A549 (cell line): ENCODE data around the gene IMP3. TPM values are rescaled to one million over a fixed set of nuclear protein-coding genes. Genes with fewer than 3 reads are reported as not detected.

ENCODE experiments used
- ATAC-seq, 2 experiments: fragments of 200-7000 bp in 1 of 2; fragments of >200 bp in 1 of 2; cut with Nextera tagmentation in 1 of 2; cut with Tn5 transposase in 1 of 2; 3 replicates each; pipeline versions ENCODE4 v1.8.0 to v1.9.1; 2018 to 2020; ENCODE audit warnings: mild to moderate bottlenecking in 1 of 2, moderate library complexity in 1 of 2
- CTCF ChIA-PET: fragments of 300-600 bp; sonication (Branson Sonifier 250); formaldehyde crosslinking; extraction: SDS; loops from one replicate; lab custom pipeline; 2021; ENCODE audit warnings: antibody characterized with exemption, inconsistent platforms; lab: Yijun Ruan, JAX
- POLR2A ChIA-PET: fragments of 350-600 bp; formaldehyde crosslinking; extraction: SDS; loops from one replicate; lab custom pipeline; 2021; ENCODE audit warnings: antibody characterized with exemption, inconsistent platforms; lab: Yijun Ruan, JAX
- DNase-seq, 2 experiments: peaks; one replicate each; pipeline versions ENCODE4 v3.0.0 to v3.0.0-alpha.2; 2011 to 2016; ENCODE audit warnings: low read depth in 1 of 2, low spot score in 1 of 2
- FAIRE-seq: peaks from 2 replicates; lab custom pipeline; 2011; peaks lifted over from hg19 to GRCh38; lab: Jason Lieb, UNC
- H3K27ac ChIP-seq, 2 experiments: fragments of >200 bp; sonication (Bioruptor Twin); formaldehyde crosslinking; 3 replicates each; pipeline ENCODE4 v1.5.1; 2016 to 2017
- H3K4me1 ChIP-seq: fragments of >200 bp; sonication (Bioruptor Twin); formaldehyde crosslinking; 3 replicates; pipeline ENCODE4 v1.6.1; 2016
- H3K4me2 ChIP-seq: fragments of >200 bp; sonication (Bioruptor Twin); formaldehyde crosslinking; 3 replicates; pipeline ENCODE4 v1.6.1; 2016
- H3K4me3 ChIP-seq: fragments of >200 bp; sonication (Bioruptor Twin); formaldehyde crosslinking; 3 replicates; pipeline ENCODE4 v1.5.1; 2016
- H3K9me3 ChIP-seq: fragments of >200 bp; sonication (Bioruptor Twin); formaldehyde crosslinking; 3 replicates; pipeline ENCODE4 v1.6.1; 2016
- BHLHE40 ChIP-seq: IDR thresholded peaks from 2 replicates; pipeline ENCODE4 v1.6.1; 2012; ENCODE audit warnings: low read depth, low read length, inconsistent platforms
- CEBPB ChIP-seq, 2 experiments: fragments of >200 bp in 1 of 2; sonication (Bioruptor Twin) in 1 of 2; formaldehyde crosslinking in 1 of 2; IDR thresholded peaks; 2 replicates each; pipeline ENCODE4 v1.6.1; 2012 to 2016
- CHD2 ChIP-seq: fragments of 150-350 bp; IDR thresholded peaks from 2 replicates; pipeline ENCODE4 v1.6.1; 2014; ENCODE audit warnings: low read length; ENCODE audit not compliant: partially characterized antibody
- CHD4 ChIP-seq: fragments of 200-600 bp; sonication (generic); IDR thresholded peaks from 2 replicates; pipeline ENCODE4 v1.6.1; 2016; ENCODE audit warnings: antibody characterized with exemption, mild to moderate bottlenecking, borderline replicate concordance
- EHF ChIP-seq: fragments of 250-450 bp; sonication (Bioruptor Pico); IDR thresholded peaks from 2 replicates; pipeline ENCODE4 v1.5.0; 2020; ENCODE audit warnings: mild to moderate bottlenecking
- EHMT2 ChIP-seq: fragments of 200-600 bp; sonication (generic); IDR thresholded peaks from 2 replicates; pipeline ENCODE4 v1.6.1; 2016; ENCODE audit warnings: antibody characterized with exemption, low read depth, mild to moderate bottlenecking, moderate library complexity
- EP300 ChIP-seq, 2 experiments: fragments of >200 bp; sonication (Bioruptor Twin); formaldehyde crosslinking; IDR thresholded peaks; 2 replicates in 1 of 2; 3 replicates in 1 of 2; pipeline ENCODE4 v1.6.1; 2016 to 2017
- FOSL2 ChIP-seq, 2 experiments: fragments of 450-650 bp in 1 of 2; fragments of >200 bp in 1 of 2; sonication (Bioruptor Twin) in 1 of 2; formaldehyde crosslinking; IDR thresholded peaks; 2 replicates each; pipeline versions ENCODE4 v1.5.0 to v1.6.1; 2016 to 2020; ENCODE audit warnings: mild to moderate bottlenecking in 1 of 2, moderate library complexity in 1 of 2
- FOXS1 ChIP-seq: fragments of 250-450 bp; sonication (Bioruptor Pico); IDR thresholded peaks from 2 replicates; pipeline ENCODE4 v1.5.0; 2020; ENCODE audit warnings: mild to moderate bottlenecking, moderate library complexity
- HDAC2 ChIP-seq: fragments of 200-600 bp; sonication (generic); IDR thresholded peaks from 2 replicates; pipeline ENCODE4 v1.6.1; 2016
- JUNB ChIP-seq: fragments of >200 bp; sonication (Bioruptor Twin); formaldehyde crosslinking; IDR thresholded peaks from 2 replicates; pipeline ENCODE4 v1.6.1; 2016
- KDM1A ChIP-seq: fragments of 200-600 bp; sonication (generic); IDR thresholded peaks from 2 replicates; pipeline ENCODE4 v1.6.1; 2016; ENCODE audit warnings: low read depth, mild to moderate bottlenecking
- KDM5A ChIP-seq: fragments of 200-600 bp; sonication (generic); IDR thresholded peaks from 2 replicates; pipeline ENCODE4 v1.6.1; 2016; ENCODE audit warnings: antibody characterized with exemption, mild to moderate bottlenecking
- MAFK ChIP-seq: fragments of 450-650 bp; IDR thresholded peaks from 2 replicates; pipeline ENCODE4 v1.6.1; 2014; ENCODE audit not compliant: partially characterized antibody
- MYC ChIP-seq: IDR thresholded peaks from 2 replicates; pipeline ENCODE4 v1.6.1; 2012; ENCODE audit warnings: mild to moderate bottlenecking, inconsistent platforms, low read length, improper control_type of control experiment, borderline replicate concordance
- NPAS2 ChIP-seq: fragments of 250-450 bp; sonication (Bioruptor Pico); IDR thresholded peaks from 2 replicates; pipeline ENCODE4 v1.8.0; 2022; ENCODE audit warnings: mild to moderate bottlenecking, moderate library complexity, borderline replicate concordance
- PHF8 ChIP-seq: fragments of 200-600 bp; sonication (generic); IDR thresholded peaks from 2 replicates; pipeline ENCODE4 v1.6.1; 2016; ENCODE audit warnings: low read depth, mild to moderate bottlenecking, antibody characterized with exemption, moderate library complexity, borderline replicate concordance
- POLR2AphosphoS2 ChIP-seq: conservative IDR thresholded peaks from 2 replicates; pipeline ENCODE4 v1.6.1; 2012; ENCODE audit warnings: low read length, improper control_type of control experiment, inconsistent platforms
- RAD21 ChIP-seq, 2 experiments: fragments of >200 bp in 1 of 2; sonication (Bioruptor Twin) in 1 of 2; formaldehyde crosslinking in 1 of 2; IDR thresholded peaks in 1 of 2; conservative IDR thresholded peaks in 1 of 2; 2 replicates in 1 of 2; 3 replicates in 1 of 2; pipeline ENCODE4 v1.6.1; 2012 to 2018; ENCODE audit warnings: inconsistent platforms in 1 of 2
- RARB ChIP-seq: fragments of 250-450 bp; sonication (Bioruptor Pico); IDR thresholded peaks from 2 replicates; pipeline ENCODE4 v1.8.0; 2021; ENCODE audit warnings: mild to moderate bottlenecking, moderate library complexity
- RCOR1 ChIP-seq: fragments of 150-350 bp; IDR thresholded peaks from 2 replicates; pipeline ENCODE4 v1.6.1; 2014; ENCODE audit warnings: antibody characterized with exemption, low read length, low read depth
- RFX5 ChIP-seq: fragments of 450-650 bp; IDR thresholded peaks from 2 replicates; pipeline ENCODE4 v1.7.1; 2014; ENCODE audit warnings: antibody characterized with exemption, mild to moderate bottlenecking, moderate library complexity
- RNF2 ChIP-seq: fragments of 200-600 bp; sonication (generic); IDR thresholded peaks from 2 replicates; pipeline ENCODE4 v1.6.1; 2016; ENCODE audit warnings: low read depth, mild to moderate bottlenecking, antibody characterized with exemption, moderate library complexity, borderline replicate concordance
- SMC3 ChIP-seq: fragments of >200 bp; sonication (Bioruptor Twin); formaldehyde crosslinking; IDR thresholded peaks from 3 replicates; pipeline ENCODE4 v1.6.1; 2018; ENCODE audit warnings: inconsistent platforms
- SREBF2 ChIP-seq: fragments of 450-650 bp; IDR thresholded peaks from 2 replicates; pipeline ENCODE4 v1.6.1; 2014; ENCODE audit warnings: mild to moderate bottlenecking, moderate library complexity
- TFCP2L1 ChIP-seq: fragments of 250-450 bp; sonication (Bioruptor Pico); IDR thresholded peaks from 2 replicates; pipeline ENCODE4 v1.5.0; 2021; ENCODE audit warnings: mild to moderate bottlenecking
- TP53 ChIP-seq: fragments of 250-450 bp; sonication (Bioruptor Pico); IDR thresholded peaks from 2 replicates; pipeline ENCODE4 v1.5.0; 2021; ENCODE audit warnings: mild to moderate bottlenecking, moderate library complexity
- ZNF302 ChIP-seq: fragments of 250-450 bp; sonication (Bioruptor Pico); IDR thresholded peaks from 2 replicates; pipeline ENCODE4 v1.9.0; 2021; ENCODE audit warnings: inconsistent platforms, mild to moderate bottlenecking, moderate library complexity
- ZSCAN20 ChIP-seq: fragments of 250-450 bp; sonication (Bioruptor Pico); IDR thresholded peaks from 2 replicates; pipeline ENCODE4 v1.8.0; 2022; ENCODE audit warnings: mild to moderate bottlenecking, moderate library complexity
- WGBS: methylation state at CpG from one replicate; pipeline ENCODE4 v1.1.6; 2017; ENCODE audit errors: missing lambda C conversion rate; 5-methylcytosine and 5-hydroxymethylcytosine counted together
- polyA plus RNA-seq, 4 experiments: library from polyadenylated mRNA; depleted of rRNA in 3 of 4; stranded (reverse); fragments of >200 nt; fragmentation: RNase III in 1 of 4; extraction: RNeasy Plus Mini Kit Qiagen cat#74134 plus additional on column Dnase treatment in 1 of 4; gene quantifications; 2 replicates in 3 of 4; 3 replicates in 1 of 4; pipeline ENCODE4 v1.2.3, GENCODE V29; 2011 to 2017
- TF ChIP-seq, protein P1 (sequence below): fragments of >200 bp; sonication (Bioruptor Twin); formaldehyde crosslinking; IDR thresholded peaks from 3 replicates; pipeline ENCODE4 v1.5.1; 2016
- TF ChIP-seq, protein P2 (sequence below): fragments of >200 bp; sonication (Bioruptor Twin); formaldehyde crosslinking; IDR thresholded peaks from 3 replicates; pipeline ENCODE4 v1.6.1; 2016
- TF ChIP-seq, protein P3 (sequence below): fragments of >200 bp; sonication (Bioruptor Twin); formaldehyde crosslinking; IDR thresholded peaks from 2 replicates; pipeline ENCODE4 v1.6.1; 2016
- TF ChIP-seq, protein P4 (sequence below): fragments of 450-650 bp; IDR thresholded peaks from 2 replicates; pipeline ENCODE4 v1.6.1; 2014; ENCODE audit warnings: antibody characterized with exemption

Gene IMP3
- polyA plus RNA-seq, 2 of the 4 experiments (the other 2 are of a cell fraction), result 90.0 to 94.7 TPM

DNA sequence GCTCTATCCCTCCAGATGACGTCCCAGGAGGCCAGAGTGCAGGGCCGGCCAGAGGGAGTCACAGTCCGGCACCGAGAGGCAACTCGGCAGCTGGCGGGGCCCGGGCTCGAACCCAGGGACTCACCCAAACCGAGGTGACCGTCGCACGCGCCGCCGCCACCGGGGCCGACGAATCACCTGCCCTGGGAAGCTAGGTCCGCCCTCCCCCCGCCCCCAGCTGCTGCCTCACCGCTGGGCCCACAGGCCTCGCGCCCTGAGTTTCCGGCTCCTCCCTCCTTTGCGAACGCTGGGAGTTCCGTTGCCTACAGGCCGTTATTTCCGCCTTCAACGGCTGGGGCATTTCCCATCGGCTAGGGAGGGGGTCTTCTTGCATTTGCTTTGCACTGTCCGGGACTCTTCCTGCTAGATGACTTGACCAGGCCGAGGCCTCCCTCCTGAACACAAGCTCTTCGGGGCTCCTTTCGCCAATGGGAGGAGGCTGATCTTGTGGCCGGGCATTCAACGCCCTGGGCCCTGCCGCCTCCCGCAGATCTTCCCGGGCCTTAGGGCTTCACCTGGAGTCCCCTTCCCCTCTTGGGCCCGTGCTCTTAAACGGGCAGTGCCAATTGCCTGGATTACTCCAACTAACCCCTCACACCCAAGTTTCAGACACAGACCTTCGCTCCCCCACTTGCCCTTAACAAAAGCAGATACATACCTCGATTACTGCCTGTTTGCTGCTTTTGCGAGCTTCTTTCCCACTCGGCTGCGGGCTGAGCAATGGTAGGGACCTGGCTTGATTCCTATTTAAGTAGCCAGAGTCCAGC, 14.3 kb downstream of the IMP3 start, which contains the start of gene SNUPN:
TSS of gene SNUPN (minus strand) at position 184 of the 806 bp plus-strand sequence. CDS start 4,674 bp downstream, outside the sequence.
- 7% methylated on average over 22 of the region's 47 CpGs for WGBS
- POLR2A ChIA-PET, result interaction anchor here (0.7 to 3.5 kb wide), 18 partner anchors 9 to 257 kb away, joined by 3 to 94 read pairs (median 4); partner anchors contain the start of genes IMP3, MAN2C1, PTPN9 and SIN3A
- ATAC-seq (peak; percentile 95), FAIRE-seq (peak; percentile 13), DNase-seq (peak; percentile 98 to 99)
- no peaks in the 10 kb centered on the region for H3K9me3 ChIP-seq
- H3K27ac ChIP-seq, result peak within 1 kb of the TSS; percentile 98 to 100
- peak within 1 kb of the TSS; percentile 85 for H3K4me2 ChIP-seq
- peak within 1 kb of the TSS; percentile 96 for H3K4me3 ChIP-seq
- CTCF ChIA-PET, result interaction anchor here (0.6 to 19.9 kb wide), 12 partner anchors 14 to 304 kb away, joined by 3 to 394 read pairs (median 4); partner anchors contain the start of genes IMP3, NEIL1, PTPN9 and SIN3A
- peaks cover 26% of the 10 kb centered on the region for H3K4me1 ChIP-seq
- TF ChIP-seq FOXS1 (no peak), NPAS2 (no peak), EHF (CRISPR knock-in tag) (peak; percentile 52; the same call in 1 of the 2 replicates), PHF8 (peak; percentile 65), TP53 (no peak), EHMT2 (no peak), RARB (CRISPR knock-in tag) (no peak), MYC (0 out of 2 replicates have a peak, but pooled peaks have one; percentile 40), POLR2AphosphoS2 (no peak), RNF2 (no peak), ZNF302 (no peak), KDM5A (no peak), JUNB (no peak), SREBF2 (no peak), BHLHE40 (peak; percentile 88), KDM1A (no peak), EP300 (IDR thresholded peaks at IDR 0.05) (no peak), CHD2 (no peak), MAFK (peak; percentile 41), CHD4 (0 out of 2 replicates have a peak, but pooled peaks have one; percentile 42), ZSCAN20 (CRISPR knock-in tag) (no peak), CEBPB (IDR thresholded peaks at IDR 0.05) (no peak), TFCP2L1 (CRISPR knock-in tag) (no peak), SMC3 (no peak), RAD21 (conservative IDR thresholded peaks at IDR 0.05 in 1 of 2, IDR thresholded peaks at IDR 0.05 in 1 of 2) (no peak), FOSL2 (IDR thresholded peaks at IDR 0.05) (no peak), FOSL2 (CRISPR knock-in tag; IDR thresholded peaks at IDR 0.05) (no peak), RFX5 (no peak), RCOR1 (no peak), HDAC2 (peak; percentile 13; the same call in 1 of the 2 replicates)
- TF ChIP-seq, protein P1, sequence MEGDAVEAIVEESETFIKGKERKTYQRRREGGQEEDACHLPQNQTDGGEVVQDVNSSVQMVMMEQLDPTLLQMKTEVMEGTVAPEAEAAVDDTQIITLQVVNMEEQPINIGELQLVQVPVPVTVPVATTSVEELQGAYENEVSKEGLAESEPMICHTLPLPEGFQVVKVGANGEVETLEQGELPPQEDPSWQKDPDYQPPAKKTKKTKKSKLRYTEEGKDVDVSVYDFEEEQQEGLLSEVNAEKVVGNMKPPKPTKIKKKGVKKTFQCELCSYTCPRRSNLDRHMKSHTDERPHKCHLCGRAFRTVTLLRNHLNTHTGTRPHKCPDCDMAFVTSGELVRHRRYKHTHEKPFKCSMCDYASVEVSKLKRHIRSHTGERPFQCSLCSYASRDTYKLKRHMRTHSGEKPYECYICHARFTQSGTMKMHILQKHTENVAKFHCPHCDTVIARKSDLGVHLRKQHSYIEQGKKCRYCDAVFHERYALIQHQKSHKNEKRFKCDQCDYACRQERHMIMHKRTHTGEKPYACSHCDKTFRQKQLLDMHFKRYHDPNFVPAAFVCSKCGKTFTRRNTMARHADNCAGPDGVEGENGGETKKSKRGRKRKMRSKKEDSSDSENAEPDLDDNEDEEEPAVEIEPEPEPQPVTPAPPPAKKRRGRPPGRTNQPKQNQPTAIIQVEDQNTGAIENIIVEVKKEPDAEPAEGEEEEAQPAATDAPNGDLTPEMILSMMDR, result no peak
- TF ChIP-seq, protein P2, sequence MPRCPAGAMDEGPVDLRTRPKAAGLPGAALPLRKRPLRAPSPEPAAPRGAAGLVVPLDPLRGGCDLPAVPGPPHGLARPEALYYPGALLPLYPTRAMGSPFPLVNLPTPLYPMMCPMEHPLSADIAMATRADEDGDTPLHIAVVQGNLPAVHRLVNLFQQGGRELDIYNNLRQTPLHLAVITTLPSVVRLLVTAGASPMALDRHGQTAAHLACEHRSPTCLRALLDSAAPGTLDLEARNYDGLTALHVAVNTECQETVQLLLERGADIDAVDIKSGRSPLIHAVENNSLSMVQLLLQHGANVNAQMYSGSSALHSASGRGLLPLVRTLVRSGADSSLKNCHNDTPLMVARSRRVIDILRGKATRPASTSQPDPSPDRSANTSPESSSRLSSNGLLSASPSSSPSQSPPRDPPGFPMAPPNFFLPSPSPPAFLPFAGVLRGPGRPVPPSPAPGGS, result peak; percentile 89; the same call in 2 of the 3 replicates
- TF ChIP-seq, protein P3, sequence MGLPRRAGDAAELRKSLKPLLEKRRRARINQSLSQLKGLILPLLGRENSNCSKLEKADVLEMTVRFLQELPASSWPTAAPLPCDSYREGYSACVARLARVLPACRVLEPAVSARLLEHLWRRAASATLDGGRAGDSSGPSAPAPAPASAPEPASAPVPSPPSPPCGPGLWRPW, result no peak
- TF ChIP-seq, protein P4, sequence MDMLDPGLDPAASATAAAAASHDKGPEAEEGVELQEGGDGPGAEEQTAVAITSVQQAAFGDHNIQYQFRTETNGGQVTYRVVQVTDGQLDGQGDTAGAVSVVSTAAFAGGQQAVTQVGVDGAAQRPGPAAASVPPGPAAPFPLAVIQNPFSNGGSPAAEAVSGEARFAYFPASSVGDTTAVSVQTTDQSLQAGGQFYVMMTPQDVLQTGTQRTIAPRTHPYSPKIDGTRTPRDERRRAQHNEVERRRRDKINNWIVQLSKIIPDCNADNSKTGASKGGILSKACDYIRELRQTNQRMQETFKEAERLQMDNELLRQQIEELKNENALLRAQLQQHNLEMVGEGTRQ, result peak; percentile 15; the same call in 1 of the 2 replicates
